Measurements from ENCODE around the gene TJP2.

Gene TJP2

DNA sequence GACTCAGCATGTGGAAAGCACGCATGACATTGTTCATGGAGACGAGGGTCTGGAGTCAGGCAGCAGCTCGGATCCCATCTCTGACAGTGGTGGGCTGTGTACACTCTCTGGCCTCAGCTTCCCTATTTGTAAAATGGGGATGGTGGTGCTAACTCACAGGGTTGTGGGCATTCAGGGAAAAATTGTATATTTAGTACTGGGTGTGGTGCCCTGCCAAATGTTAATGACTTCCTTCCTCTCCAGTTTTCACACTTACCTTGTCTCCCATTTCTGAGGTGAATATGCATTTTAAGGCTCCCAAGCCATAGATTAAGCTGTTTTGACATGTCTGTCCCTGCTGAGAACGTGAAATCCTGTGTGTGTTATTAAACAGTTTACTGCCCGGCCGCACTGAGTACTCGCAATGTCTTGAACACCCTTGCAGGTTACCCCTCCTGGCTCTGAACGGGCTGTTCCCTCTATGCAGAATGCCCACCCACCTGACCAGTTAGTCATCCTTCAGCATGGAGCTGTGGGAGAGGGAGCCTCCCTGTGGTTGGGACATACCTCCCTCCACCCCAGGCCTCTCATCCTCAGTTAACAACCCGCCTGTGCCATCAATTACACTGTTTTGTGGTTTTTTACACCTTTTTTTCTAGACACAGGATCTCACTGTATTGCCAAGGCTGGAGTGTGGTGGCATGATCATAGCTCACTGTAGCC lies 25.8 kb downstream of the TJP2 start:
- TF ChIP-seq, protein P1, sequence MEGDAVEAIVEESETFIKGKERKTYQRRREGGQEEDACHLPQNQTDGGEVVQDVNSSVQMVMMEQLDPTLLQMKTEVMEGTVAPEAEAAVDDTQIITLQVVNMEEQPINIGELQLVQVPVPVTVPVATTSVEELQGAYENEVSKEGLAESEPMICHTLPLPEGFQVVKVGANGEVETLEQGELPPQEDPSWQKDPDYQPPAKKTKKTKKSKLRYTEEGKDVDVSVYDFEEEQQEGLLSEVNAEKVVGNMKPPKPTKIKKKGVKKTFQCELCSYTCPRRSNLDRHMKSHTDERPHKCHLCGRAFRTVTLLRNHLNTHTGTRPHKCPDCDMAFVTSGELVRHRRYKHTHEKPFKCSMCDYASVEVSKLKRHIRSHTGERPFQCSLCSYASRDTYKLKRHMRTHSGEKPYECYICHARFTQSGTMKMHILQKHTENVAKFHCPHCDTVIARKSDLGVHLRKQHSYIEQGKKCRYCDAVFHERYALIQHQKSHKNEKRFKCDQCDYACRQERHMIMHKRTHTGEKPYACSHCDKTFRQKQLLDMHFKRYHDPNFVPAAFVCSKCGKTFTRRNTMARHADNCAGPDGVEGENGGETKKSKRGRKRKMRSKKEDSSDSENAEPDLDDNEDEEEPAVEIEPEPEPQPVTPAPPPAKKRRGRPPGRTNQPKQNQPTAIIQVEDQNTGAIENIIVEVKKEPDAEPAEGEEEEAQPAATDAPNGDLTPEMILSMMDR (IDR thresholded peaks at IDR 0.05; ENCODE audit: low read depth, low read length) = no peak
- H3K4me3 ChIP-seq (ENCODE audit: low read depth, low read length) = no peak overlapping the region

GRCh38 chr9:69202556-69202955 lies 28.5 kb downstream of the TJP2 start:
- no peak overlapping the region for H3K4me3 ChIP-seq (ENCODE audit: low read depth, low read length)
- TF ChIP-seq, protein P1 (IDR thresholded peaks at IDR 0.05; ENCODE audit: low read depth, low read length) = no peak

DNA sequence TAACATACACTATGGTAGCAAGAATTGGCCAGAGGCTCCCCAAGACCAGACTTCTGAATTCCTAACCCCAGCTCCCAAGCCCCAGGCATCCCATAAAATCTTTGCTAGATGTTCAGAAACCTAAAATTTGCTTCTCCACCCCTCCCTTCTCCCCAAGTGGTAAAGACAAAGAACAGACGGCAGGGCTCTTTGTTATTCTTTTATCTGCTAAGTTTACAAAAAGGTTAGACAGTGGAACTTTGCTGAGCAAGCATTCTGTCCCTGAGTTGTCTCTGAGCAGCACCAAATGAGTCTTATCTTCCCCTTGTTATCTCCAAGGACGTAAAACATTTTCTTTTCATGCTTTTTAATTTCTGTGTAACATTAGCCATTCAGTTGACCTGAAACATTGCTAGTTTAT lies 30.2 kb downstream of the TJP2 start:
- no peak overlapping the region for H3K4me3 ChIP-seq (ENCODE audit: low read depth, low read length)
- TF ChIP-seq, protein P1 (IDR thresholded peaks at IDR 0.05; ENCODE audit: low read depth, low read length) = no peak

DNA sequence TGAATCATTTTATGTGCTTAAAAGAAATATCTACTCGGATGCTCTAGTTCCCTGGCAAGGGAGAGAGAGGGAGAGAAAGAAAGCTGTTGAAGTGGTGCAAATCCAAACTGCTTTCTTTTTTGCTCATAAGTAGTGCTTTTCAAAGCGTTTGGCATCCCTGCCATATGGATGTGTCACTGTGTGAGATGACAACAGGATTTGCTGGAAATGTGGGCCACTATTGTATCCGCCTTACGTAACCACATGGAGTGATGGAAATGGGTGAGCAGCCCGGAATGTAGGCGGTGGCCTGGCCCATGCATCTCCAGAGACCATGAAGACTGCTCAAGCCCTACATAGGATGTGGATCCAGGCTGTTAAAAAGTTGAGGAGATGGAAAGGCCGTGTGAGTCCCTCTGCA lies 30.8 kb downstream of the TJP2 start:
- TF ChIP-seq, protein P1 (IDR thresholded peaks at IDR 0.05; ENCODE audit: low read depth, low read length) = no peak
- H3K4me3 ChIP-seq (ENCODE audit: low read depth, low read length) = peak overlapping the region; percentile 9; the same call in 1 of the 2 replicates

DNA sequence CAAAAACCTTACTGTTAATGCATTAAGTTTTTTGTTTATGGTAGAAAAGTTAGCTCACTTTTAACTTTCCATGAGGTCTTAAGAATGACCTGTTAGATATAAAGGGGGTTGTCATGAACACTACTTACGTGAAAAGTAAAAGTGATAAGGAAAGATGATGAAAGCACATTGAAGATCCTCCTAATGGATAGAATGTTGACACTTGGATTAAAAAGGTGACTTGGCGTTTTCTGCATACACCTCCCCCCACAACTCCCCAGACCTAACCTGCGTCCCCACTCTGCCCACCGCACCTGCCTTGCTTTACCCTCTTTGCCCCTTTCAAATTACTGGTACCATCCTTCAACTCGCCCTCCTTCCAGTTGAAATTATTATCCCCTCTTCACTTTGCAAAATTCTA lies 32.0 kb downstream of the TJP2 start:
- no peak overlapping the region for H3K4me3 ChIP-seq (ENCODE audit: low read depth, low read length)
- TF ChIP-seq, protein P1 (IDR thresholded peaks at IDR 0.05; ENCODE audit: low read depth, low read length) = no peak

- H3K4me3 ChIP-seq (ENCODE audit: low read depth, low read length) = no peak overlapping the region
- TF ChIP-seq, protein P1 (IDR thresholded peaks at IDR 0.05; ENCODE audit: low read depth, low read length) = no peak
These were observed 33.4 kb downstream of the TJP2 start for GRCh38 chr9:69207503-69207902.

- TF ChIP-seq, protein P1 (IDR thresholded peaks at IDR 0.05; ENCODE audit: low read depth, low read length) = no peak
- no peak overlapping the region for H3K4me3 ChIP-seq (ENCODE audit: low read depth, low read length)
These were observed 37.5 kb downstream of the TJP2 start for GRCh38 chr9:69211424-69212036.
